Neural cell (in vitro differentiated cells): ENCODE measurements around the gene BAZ2A.

ENCODE experiments used
- EZH2 ChIP-seq: fragments of 200-600, 300-800 bp; shearing (Covaris generic), sonication (generic); IDR thresholded peaks from 2 replicates; pipeline ENCODE4 v1.6.1; 2014; ENCODE audit warnings: antibody characterized with exemption, low read length, borderline replicate concordance, mild to moderate bottlenecking; ENCODE audit not compliant: insufficient read depth, poor library complexity, severe bottlenecking
- TF ChIP-seq, protein P1 (sequence below): fragments of 450-650 bp; IDR thresholded peaks from 2 replicates; pipeline ENCODE4 v1.5.1; 2014; ENCODE audit warnings: antibody characterized with exemption, mild to moderate bottlenecking, moderate library complexity; ENCODE audit not compliant: poor library complexity, severe bottlenecking

DNA sequence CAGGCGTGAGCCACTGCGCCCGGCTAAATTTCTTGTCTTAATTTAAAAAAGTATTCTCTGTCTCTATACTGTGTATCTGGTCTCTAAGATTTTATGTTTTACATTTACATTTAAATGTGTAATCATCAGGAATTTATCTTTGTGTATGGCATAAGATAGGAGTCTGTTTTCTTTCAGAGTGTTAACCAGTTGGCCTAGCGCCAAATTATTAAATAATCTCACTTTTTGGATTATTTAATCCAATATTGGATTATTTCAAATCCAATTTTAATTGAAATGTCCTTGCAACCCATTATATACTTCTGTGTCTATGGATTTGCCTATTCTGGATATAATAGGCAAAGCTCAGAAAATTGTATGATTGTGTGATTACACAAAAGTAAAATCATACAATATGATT lies 45.0 kb downstream of the BAZ2A start:
- no peak for TF ChIP-seq EZH2
- TF ChIP-seq, protein P1, sequence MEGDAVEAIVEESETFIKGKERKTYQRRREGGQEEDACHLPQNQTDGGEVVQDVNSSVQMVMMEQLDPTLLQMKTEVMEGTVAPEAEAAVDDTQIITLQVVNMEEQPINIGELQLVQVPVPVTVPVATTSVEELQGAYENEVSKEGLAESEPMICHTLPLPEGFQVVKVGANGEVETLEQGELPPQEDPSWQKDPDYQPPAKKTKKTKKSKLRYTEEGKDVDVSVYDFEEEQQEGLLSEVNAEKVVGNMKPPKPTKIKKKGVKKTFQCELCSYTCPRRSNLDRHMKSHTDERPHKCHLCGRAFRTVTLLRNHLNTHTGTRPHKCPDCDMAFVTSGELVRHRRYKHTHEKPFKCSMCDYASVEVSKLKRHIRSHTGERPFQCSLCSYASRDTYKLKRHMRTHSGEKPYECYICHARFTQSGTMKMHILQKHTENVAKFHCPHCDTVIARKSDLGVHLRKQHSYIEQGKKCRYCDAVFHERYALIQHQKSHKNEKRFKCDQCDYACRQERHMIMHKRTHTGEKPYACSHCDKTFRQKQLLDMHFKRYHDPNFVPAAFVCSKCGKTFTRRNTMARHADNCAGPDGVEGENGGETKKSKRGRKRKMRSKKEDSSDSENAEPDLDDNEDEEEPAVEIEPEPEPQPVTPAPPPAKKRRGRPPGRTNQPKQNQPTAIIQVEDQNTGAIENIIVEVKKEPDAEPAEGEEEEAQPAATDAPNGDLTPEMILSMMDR = no peak
